ENCODE measurements around the gene KIF11.

- no peak for TF ChIP-seq POLR2A (IDR thresholded peaks at IDR 0.05; ENCODE audit: low read length)
- no peak for TF ChIP-seq GATA1 (IDR thresholded peaks at IDR 0.05; ENCODE audit: low read depth, low read length)
Measured at GRCh38 chr10:92667078-92667477, 74.1 kb downstream of the KIF11 start.

Data from erythroblast (primary cell).